RWPE2 (cell line): ENCODE results near the gene ELL.
A peak's percentile ranks its signal among the peaks of the same experiment; 100 is the strongest.

Source experiments
- ATAC-seq: fragments of 200-7000 bp; cut with Tn5 transposase; 3 replicates; pipeline ENCODE4 v1.9.1; 2021; ENCODE audit warnings: low read depth
- DNase-seq: peaks from one replicate; pipeline ENCODE4 v3.0.0-alpha.2; 2020; ENCODE audit warnings: low spot score
- H3K27ac ChIP-seq: fragments of 450-650 bp; 2 replicates; pipeline ENCODE4 v1.5.1; 2017; ENCODE audit warnings: mild to moderate bottlenecking; ENCODE audit not compliant: poor library complexity, severe bottlenecking
- H3K27me3 ChIP-seq: fragments of 250-450 bp; sonication (Bioruptor Pico); 2 replicates; pipeline ENCODE4 v1.5.1; 2021; ENCODE audit warnings: mild to moderate bottlenecking, moderate library complexity; ENCODE audit not compliant: insufficient read depth, poor library complexity, severe bottlenecking
- H3K36me3 ChIP-seq: fragments of 250-450 bp; sonication (Bioruptor Pico); 2 replicates; pipeline ENCODE4 v1.5.1; 2020; ENCODE audit warnings: low read depth, mild to moderate bottlenecking, moderate library complexity
- H3K4me1 ChIP-seq: fragments of 250-450 bp; sonication (Bioruptor Pico); 2 replicates; pipeline ENCODE4 v1.5.1; 2021; ENCODE audit warnings: mild to moderate bottlenecking, moderate library complexity; ENCODE audit not compliant: insufficient read depth, poor library complexity, severe bottlenecking
- H3K4me3 ChIP-seq: fragments of 250-450 bp; sonication (Bioruptor Pico); 2 replicates; pipeline ENCODE4 v1.5.1; 2021; ENCODE audit warnings: mild to moderate bottlenecking, moderate library complexity; ENCODE audit not compliant: severe bottlenecking
- H3K9me3 ChIP-seq: fragments of 250-450 bp; sonication (Bioruptor Pico); 2 replicates; pipeline ENCODE4 v1.5.1; 2021; ENCODE audit warnings: mild to moderate bottlenecking, moderate library complexity; ENCODE audit not compliant: severe bottlenecking
- CTCF ChIP-seq: fragments of 450-650 bp; IDR thresholded peaks from one replicate; pipeline ENCODE4 v1.5.1; 2017; ENCODE audit warnings: mild to moderate bottlenecking, moderate library complexity; ENCODE audit not compliant: poor library complexity, severe bottlenecking

The ELL gene

GRCh38 chr19:18425515-18426415, 96.1 kb downstream of the ELL start:
- H3K27ac ChIP-seq, result no peak overlapping the region

GRCh38 chr19:18424890-18425514, 96.9 kb downstream of the ELL start:
- no peak for DNase-seq
- H3K9me3 ChIP-seq, result no peaks in the 10 kb centered on the region
- H3K36me3 ChIP-seq, result no peaks in the 10 kb centered on the region
- no peak overlapping the region for H3K4me3 ChIP-seq
- H3K4me1 ChIP-seq, result peaks cover 6% of the 10 kb centered on the region
- ATAC-seq, result no peak
- H3K27ac ChIP-seq, result no peak overlapping the region
- no peaks in the 10 kb centered on the region for H3K27me3 ChIP-seq
- TF ChIP-seq CTCF, result no peak

More at GRCh38 chr19:18425515-18426415, 96.1 kb downstream of the ELL start:
- H3K36me3 ChIP-seq, result no peaks in the 10 kb centered on the region
- peak; percentile 51 for ATAC-seq
- no peak for DNase-seq
- H3K9me3 ChIP-seq, result no peaks in the 10 kb centered on the region
- peaks cover 3% of the 10 kb centered on the region for H3K4me1 ChIP-seq
- no peak overlapping the region for H3K4me3 ChIP-seq
- no peaks in the 10 kb centered on the region for H3K27me3 ChIP-seq
- TF ChIP-seq CTCF, result no peak

- TF ChIP-seq CTCF, result no peak
- peaks cover 6% of the 10 kb centered on the region for H3K4me1 ChIP-seq
- DNase-seq (no peak), ATAC-seq (no peak)
- H3K27ac ChIP-seq, result no peak overlapping the region
- no peaks in the 10 kb centered on the region for H3K27me3 ChIP-seq
- H3K36me3 ChIP-seq, result no peaks in the 10 kb centered on the region
- no peak overlapping the region for H3K4me3 ChIP-seq
- H3K9me3 ChIP-seq, result no peaks in the 10 kb centered on the region
Measured at GRCh38 chr19:18424122-18424889, 97.6 kb downstream of the ELL start.

- ATAC-seq, result no peak
- DNase-seq, result peak; percentile 56
- no peak overlapping the region for H3K27ac ChIP-seq
- peaks cover 6% of the 10 kb centered on the region for H3K4me1 ChIP-seq
- no peak overlapping the region for H3K4me3 ChIP-seq
- TF ChIP-seq CTCF, result no peak
- no peaks in the 10 kb centered on the region for H3K36me3 ChIP-seq
- no peaks in the 10 kb centered on the region for H3K9me3 ChIP-seq
- H3K27me3 ChIP-seq, result no peaks in the 10 kb centered on the region
Measured at GRCh38 chr19:18423258-18424020, 98.4 kb downstream of the ELL start.
